ENCODE results near the gene NFATC3. TPM values are rescaled to one million over a fixed set of nuclear protein-coding genes. Genes with fewer than 3 reads are reported as not detected.
"Not testable (repeated sequence)": the region's sequence is repeated elsewhere in the genome, so short reads cannot be mapped to it uniquely, and the experiment has no call there.

The NFATC3 gene
- total and polyA plus RNA-seq, 4 donors, result 13.5 to 69.6 (median 35.7) TPM

DNA sequence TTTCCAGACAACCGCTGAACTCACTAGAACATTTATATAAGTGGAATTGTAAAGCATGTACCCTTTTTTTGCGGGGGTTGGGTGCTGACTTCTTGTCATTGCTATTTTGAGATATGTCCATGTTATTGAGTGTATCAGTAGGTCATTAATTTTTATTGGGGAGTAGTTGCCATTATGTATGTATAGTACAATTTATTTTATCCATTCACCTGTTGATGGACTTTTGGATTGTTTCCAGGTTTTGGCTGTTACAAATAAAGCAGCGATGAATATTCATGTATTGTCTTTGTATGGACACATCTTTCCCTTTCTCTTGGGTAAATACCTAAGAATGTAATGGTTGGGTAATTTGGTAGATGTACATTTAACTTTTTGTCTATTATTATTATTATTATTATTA, 12.7 kb downstream of the NFATC3 start:
- WGBS, 2 donors, result 89 to 96% methylated on average over 3 of the region's 3 CpGs
- no peak overlapping the region for H3K9ac ChIP-seq (ENCODE audit: insufficient read depth in 1 of 2, low read length in 2 of 2)
- H3K27ac ChIP-seq (ENCODE audit: low read depth in 1 of 2, low read length in 1 of 2), result no peak overlapping the region
- ATAC-seq (ENCODE audit: insufficient read depth, low FRiP score) (no peak), DNase-seq (no peak)
- H3K27me3 ChIP-seq (ENCODE audit: control insufficient read depth in 3 of 3, insufficient read depth in 3 of 3, low read length in 2 of 3), result no peaks in the 10 kb centered on the region
- no peaks in the 10 kb centered on the region for H3K36me3 ChIP-seq (ENCODE audit: control insufficient read depth in 4 of 4, insufficient read depth in 4 of 4, low read length in 4 of 4)
- H3K4me3 ChIP-seq, result no peak overlapping the region
- no peaks in the 10 kb centered on the region for H3K9me3 ChIP-seq (ENCODE audit: control insufficient read depth in 4 of 4, insufficient read depth in 3 of 4, low read length in 3 of 4)
- H3K4me1 ChIP-seq (ENCODE audit: control insufficient read depth in 5 of 5, insufficient read depth in 5 of 5, low read length in 5 of 5), result peaks cover 0 to 19% (median 0%) of the 10 kb centered on the region in 5 donors
- TF ChIP-seq, protein P1, sequence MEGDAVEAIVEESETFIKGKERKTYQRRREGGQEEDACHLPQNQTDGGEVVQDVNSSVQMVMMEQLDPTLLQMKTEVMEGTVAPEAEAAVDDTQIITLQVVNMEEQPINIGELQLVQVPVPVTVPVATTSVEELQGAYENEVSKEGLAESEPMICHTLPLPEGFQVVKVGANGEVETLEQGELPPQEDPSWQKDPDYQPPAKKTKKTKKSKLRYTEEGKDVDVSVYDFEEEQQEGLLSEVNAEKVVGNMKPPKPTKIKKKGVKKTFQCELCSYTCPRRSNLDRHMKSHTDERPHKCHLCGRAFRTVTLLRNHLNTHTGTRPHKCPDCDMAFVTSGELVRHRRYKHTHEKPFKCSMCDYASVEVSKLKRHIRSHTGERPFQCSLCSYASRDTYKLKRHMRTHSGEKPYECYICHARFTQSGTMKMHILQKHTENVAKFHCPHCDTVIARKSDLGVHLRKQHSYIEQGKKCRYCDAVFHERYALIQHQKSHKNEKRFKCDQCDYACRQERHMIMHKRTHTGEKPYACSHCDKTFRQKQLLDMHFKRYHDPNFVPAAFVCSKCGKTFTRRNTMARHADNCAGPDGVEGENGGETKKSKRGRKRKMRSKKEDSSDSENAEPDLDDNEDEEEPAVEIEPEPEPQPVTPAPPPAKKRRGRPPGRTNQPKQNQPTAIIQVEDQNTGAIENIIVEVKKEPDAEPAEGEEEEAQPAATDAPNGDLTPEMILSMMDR (IDR thresholded peaks at IDR 0.05; ENCODE audit: control extremely low read depth, extremely low read depth), result no peak

DNA sequence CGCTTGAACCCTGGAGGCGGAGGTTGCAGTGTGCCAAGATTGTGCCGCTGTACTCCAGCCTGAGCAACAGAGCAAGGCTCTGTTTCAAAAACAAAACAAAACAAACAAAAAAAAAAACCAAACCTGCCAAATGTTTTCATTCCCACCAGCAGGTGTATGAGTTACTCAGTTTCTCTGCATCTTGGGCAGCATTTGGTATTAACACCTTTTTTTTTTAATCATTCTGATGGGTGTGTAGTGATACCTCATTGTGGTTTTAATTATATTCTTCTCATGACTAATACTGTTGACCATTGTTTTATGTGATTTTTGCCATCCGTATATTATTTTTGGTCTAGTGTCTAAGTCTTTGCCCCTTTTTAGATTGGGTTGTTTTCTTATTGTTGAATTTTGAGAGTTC, 15.3 kb downstream of the NFATC3 start:
- Histone ChIP-seq H3K4me3 (no peak overlapping the region), H3K36me3 (ENCODE audit: control insufficient read depth in 4 of 4, insufficient read depth in 4 of 4, low read length in 4 of 4) (no peaks in the 10 kb centered on the region), H3K9me3 (ENCODE audit: control insufficient read depth in 4 of 4, insufficient read depth in 3 of 4, low read length in 3 of 4) (no peaks in the 10 kb centered on the region), H3K27ac (ENCODE audit: low read depth in 1 of 2, low read length in 1 of 2) (no peak overlapping the region), H3K9ac (ENCODE audit: insufficient read depth in 1 of 2, low read length in 2 of 2) (no peak overlapping the region), H3K27me3 (ENCODE audit: control insufficient read depth in 3 of 3, insufficient read depth in 3 of 3, low read length in 2 of 3) (no peaks in the 10 kb centered on the region), H3K4me1 (ENCODE audit: control insufficient read depth in 5 of 5, insufficient read depth in 5 of 5, low read length in 5 of 5) (peaks cover 0 to 6% (median 0%) of the 10 kb centered on the region in 5 donors)
- ATAC-seq (ENCODE audit: insufficient read depth, low FRiP score), result no peak
- DNase-seq, result no peak
- TF ChIP-seq, protein P1 (IDR thresholded peaks at IDR 0.05; ENCODE audit: control extremely low read depth, extremely low read depth), result no peak
- 94% methylated on average over 4 of the region's 4 CpGs for WGBS, 2 donors

DNA sequence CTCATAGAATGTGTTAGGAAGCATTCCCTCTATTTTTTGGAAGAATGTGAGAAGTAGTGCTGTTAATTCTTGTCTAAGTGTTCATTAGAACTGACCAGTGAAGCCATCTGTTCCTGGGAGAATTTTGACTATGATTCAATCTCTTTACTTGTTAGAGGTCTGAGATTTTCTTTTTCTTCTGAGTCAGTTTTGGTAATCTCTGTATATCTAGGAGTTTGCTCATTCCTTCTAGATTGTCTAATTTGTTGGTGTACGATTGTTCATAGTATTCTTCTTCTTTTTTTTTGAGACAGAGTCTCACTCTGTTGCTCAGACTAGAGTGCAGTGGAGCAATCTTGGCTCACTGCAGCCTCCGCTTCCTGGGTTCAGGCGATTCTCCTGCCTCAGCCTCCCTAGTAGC, 20.4 kb downstream of the NFATC3 start:
- H3K9me3 ChIP-seq (ENCODE audit: control insufficient read depth in 4 of 4, insufficient read depth in 3 of 4, low read length in 3 of 4), result peaks cover 0 to 4% (median 0%) of the 10 kb centered on the region in 4 donors
- H3K9ac ChIP-seq (ENCODE audit: insufficient read depth in 1 of 2, low read length in 2 of 2), result no peak overlapping the region
- no peak overlapping the region for H3K27ac ChIP-seq (ENCODE audit: low read depth in 1 of 2, low read length in 1 of 2)
- 95 to 99% methylated on average over 3 of the region's 3 CpGs for WGBS, 2 donors
- TF ChIP-seq, protein P1 (IDR thresholded peaks at IDR 0.05; ENCODE audit: control extremely low read depth, extremely low read depth), result no peak
- ATAC-seq (ENCODE audit: insufficient read depth, low FRiP score), result no peak
- no peak overlapping the region for H3K4me3 ChIP-seq
- H3K27me3 ChIP-seq (ENCODE audit: control insufficient read depth in 3 of 3, insufficient read depth in 3 of 3, low read length in 2 of 3), result no peaks in the 10 kb centered on the region
- DNase-seq, result no peak
- H3K4me1 ChIP-seq (ENCODE audit: control insufficient read depth in 5 of 5, insufficient read depth in 5 of 5, low read length in 5 of 5), result peaks cover 0 to 3% (median 0%) of the 10 kb centered on the region in 5 donors
- H3K36me3 ChIP-seq (ENCODE audit: control insufficient read depth in 4 of 4, insufficient read depth in 4 of 4, low read length in 4 of 4), result no peaks in the 10 kb centered on the region

DNA sequence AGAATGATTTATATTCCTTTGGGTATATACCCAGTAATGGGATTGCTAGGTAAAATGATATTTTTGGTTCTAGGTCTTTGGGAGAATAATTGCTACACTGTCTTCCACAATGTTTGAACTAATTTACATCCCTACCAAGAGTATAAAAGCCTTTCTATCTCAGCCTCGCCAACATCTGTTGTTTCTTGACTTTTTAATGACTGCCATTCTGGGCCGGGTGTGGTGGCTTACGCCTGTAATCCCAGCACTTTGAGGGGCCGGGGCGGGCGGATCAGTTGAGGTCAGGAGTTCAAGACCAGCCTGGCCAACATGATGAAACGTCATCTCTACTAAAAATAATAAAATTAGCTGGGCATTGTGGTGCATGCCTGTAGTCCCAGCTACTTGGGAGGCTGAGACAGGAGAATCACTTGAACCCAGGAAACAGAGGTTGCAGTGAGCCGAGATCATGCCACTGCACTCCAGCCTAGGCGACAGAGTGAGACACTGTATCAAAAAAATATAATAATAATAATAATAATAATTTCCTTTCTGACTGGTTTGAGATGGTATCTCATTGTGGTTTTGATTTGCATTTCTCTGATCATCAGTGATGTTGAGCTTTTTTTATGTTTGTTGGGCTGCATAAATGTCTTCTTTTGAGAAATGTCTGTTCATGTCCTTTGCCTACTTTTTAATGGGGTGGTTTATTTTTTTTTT, 22.2 kb downstream of the NFATC3 start:
- DNase-seq; H3K9me3 ChIP-seq (ENCODE audit: control insufficient read depth in 4 of 4, insufficient read depth in 3 of 4, low read length in 3 of 4); ATAC-seq (ENCODE audit: insufficient read depth, low FRiP score); H3K9ac ChIP-seq (ENCODE audit: insufficient read depth in 1 of 2, low read length in 2 of 2); H3K27ac ChIP-seq (ENCODE audit: low read depth in 1 of 2, low read length in 1 of 2); H3K27me3 ChIP-seq (ENCODE audit: control insufficient read depth in 3 of 3, insufficient read depth in 3 of 3, low read length in 2 of 3); H3K4me1 ChIP-seq (ENCODE audit: control insufficient read depth in 5 of 5, insufficient read depth in 5 of 5, low read length in 5 of 5); H3K4me3 ChIP-seq; H3K36me3 ChIP-seq (ENCODE audit: control insufficient read depth in 4 of 4, insufficient read depth in 4 of 4, low read length in 4 of 4): not testable (repeated sequence)
- WGBS, 2 donors, result 85 to 94% methylated on average over 9 of the region's 9 CpGs

DNA sequence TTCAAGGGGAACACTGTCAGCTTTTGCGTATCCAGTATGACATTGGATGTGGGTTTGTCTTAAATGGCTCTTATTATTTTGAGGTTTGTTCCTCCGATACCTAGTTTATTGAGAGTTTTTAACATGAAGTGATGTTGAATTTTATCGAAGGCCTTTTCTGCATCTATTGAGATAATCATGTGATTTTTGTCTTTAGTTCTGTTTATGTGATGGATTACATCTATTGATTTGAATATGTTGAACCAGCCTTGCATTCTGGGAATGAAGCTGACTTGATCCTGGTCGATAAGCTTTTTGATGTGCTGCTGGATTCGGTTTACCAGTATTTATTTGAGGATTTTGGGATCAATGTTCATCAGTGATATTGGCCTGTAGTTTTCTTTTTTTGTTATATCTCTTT, 24.0 kb downstream of the NFATC3 start:
- WGBS, 2 donors, result 98 to 99% methylated on average over 5 of the region's 5 CpGs
- not testable (repeated sequence) for ATAC-seq (ENCODE audit: insufficient read depth, low FRiP score); H3K9me3 ChIP-seq (ENCODE audit: control insufficient read depth in 4 of 4, insufficient read depth in 3 of 4, low read length in 3 of 4)

DNA sequence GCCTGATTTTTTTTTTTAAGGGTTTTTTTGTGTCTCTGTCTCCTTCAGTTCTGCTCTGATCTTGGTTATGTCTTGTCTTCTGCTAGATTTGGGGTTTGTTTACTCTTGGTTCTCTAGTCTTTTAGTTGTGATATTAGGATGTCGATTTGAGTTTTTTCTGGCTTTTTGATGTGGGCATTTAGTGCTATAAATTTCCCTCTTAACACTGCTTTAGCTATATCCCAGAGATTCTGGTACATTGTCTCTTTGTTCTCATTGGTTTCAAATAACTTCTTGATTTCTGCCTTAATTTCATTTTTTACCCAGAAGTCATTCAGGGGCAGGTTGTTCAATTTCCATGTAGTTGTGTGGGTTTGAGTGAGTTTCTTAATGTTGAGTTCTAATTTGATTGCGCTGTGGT, 25.4 kb downstream of the NFATC3 start:
- not testable (repeated sequence) for H3K27me3 ChIP-seq (ENCODE audit: control insufficient read depth in 3 of 3, insufficient read depth in 3 of 3, low read length in 2 of 3); H3K4me3 ChIP-seq; H3K4me1 ChIP-seq (ENCODE audit: control insufficient read depth in 5 of 5, insufficient read depth in 5 of 5, low read length in 5 of 5); DNase-seq; H3K9ac ChIP-seq (ENCODE audit: insufficient read depth in 1 of 2, low read length in 2 of 2); H3K27ac ChIP-seq (ENCODE audit: low read depth in 1 of 2, low read length in 1 of 2); H3K36me3 ChIP-seq (ENCODE audit: control insufficient read depth in 4 of 4, insufficient read depth in 4 of 4, low read length in 4 of 4); H3K9me3 ChIP-seq (ENCODE audit: control insufficient read depth in 4 of 4, insufficient read depth in 3 of 4, low read length in 3 of 4); ATAC-seq (ENCODE audit: insufficient read depth, low FRiP score)
- 95 to 100% methylated on average over 2 of the region's 2 CpGs for WGBS, 2 donors

More for the DNA sequence above, 24.0 kb downstream of the NFATC3 start:
- not testable (repeated sequence) for H3K9ac ChIP-seq (ENCODE audit: insufficient read depth in 1 of 2, low read length in 2 of 2); DNase-seq; H3K36me3 ChIP-seq (ENCODE audit: control insufficient read depth in 4 of 4, insufficient read depth in 4 of 4, low read length in 4 of 4); H3K4me1 ChIP-seq (ENCODE audit: control insufficient read depth in 5 of 5, insufficient read depth in 5 of 5, low read length in 5 of 5); H3K27me3 ChIP-seq (ENCODE audit: control insufficient read depth in 3 of 3, insufficient read depth in 3 of 3, low read length in 2 of 3); H3K4me3 ChIP-seq; H3K27ac ChIP-seq (ENCODE audit: low read depth in 1 of 2, low read length in 1 of 2)
